Measurements from ENCODE around the gene PCDHA4.
"Not testable (repeated sequence)": the region's sequence is repeated elsewhere in the genome, so short reads cannot be mapped to it uniquely, and the experiment has no call there.

PCDHA4 gene

GRCh38 chr5:140835622-140836510 is 29.0 kb downstream of the PCDHA4 start:
- TF ChIP-seq REST (IDR thresholded peaks at IDR 0.05; ENCODE audit: low read depth) (no peak), YY1 (IDR thresholded peaks at IDR 0.05; ENCODE audit: low read depth) (no peak), CEBPB (IDR thresholded peaks at IDR 0.05) (no peak), USF1 (IDR thresholded peaks at IDR 0.05) (no peak)

GRCh38 chr5:140840978-140841962 is 34.4 kb downstream of the PCDHA4 start, which contains the start of gene PCDHA8:
PCDHA8 (plus strand) TSS chr5:140841187; CDS start chr5:140841322, 135 bp downstream.
- TF ChIP-seq RAD21 (IDR thresholded peaks at IDR 0.05; ENCODE audit: low read depth) (peak; percentile 50), EP300 (IDR thresholded peaks at IDR 0.05; ENCODE audit: borderline replicate concordance) (no peak)

GRCh38 chr5:140842798-140843733 is 36.2 kb downstream of the PCDHA4 start:
- TF ChIP-seq YY1 (IDR thresholded peaks at IDR 0.05; ENCODE audit: low read depth) (no peak), MAX (IDR thresholded peaks at IDR 0.05) (no peak), EGR1 (IDR thresholded peaks at IDR 0.05) (no peak), REST (IDR thresholded peaks at IDR 0.05; ENCODE audit: low read depth) (no peak), FOXM1 (IDR thresholded peaks at IDR 0.05; ENCODE audit: borderline replicate concordance, low read depth) (no peak), CEBPB (IDR thresholded peaks at IDR 0.05) (no peak), NFIC (IDR thresholded peaks at IDR 0.05) (no peak), EP300 (IDR thresholded peaks at IDR 0.05; ENCODE audit: borderline replicate concordance) (no peak), TAF1 (IDR thresholded peaks at IDR 0.05; ENCODE audit: low read depth) (no peak), TCF12 (IDR thresholded peaks at IDR 0.05; ENCODE audit: low read depth) (no peak), USF1 (IDR thresholded peaks at IDR 0.05) (no peak), TEAD4 (IDR thresholded peaks at IDR 0.05) (no peak), CREB1 (IDR thresholded peaks at IDR 0.05; ENCODE audit: low read depth) (no peak), ZBTB7A (IDR thresholded peaks at IDR 0.05; ENCODE audit: low read depth) (no peak), RAD21 (IDR thresholded peaks at IDR 0.05; ENCODE audit: low read depth) (no peak)

GRCh38 chr5:140848139-140849102 is 41.6 kb downstream of the PCDHA4 start, which contains the start of gene PCDHA9:
PCDHA9 (plus strand) TSS chr5:140848382; CDS start chr5:140848496, 114 bp downstream.
- TF ChIP-seq TCF12 (IDR thresholded peaks at IDR 0.05; ENCODE audit: low read depth); MAX (IDR thresholded peaks at IDR 0.05); CEBPB (IDR thresholded peaks at IDR 0.05): not testable (repeated sequence)
